Tibial nerve (tissue), 4 donors: ENCODE results near the gene RALY.

Experiments
- EP300 ChIP-seq, 2 donors: sonication (generic); formaldehyde crosslinking; IDR thresholded peaks; one replicate each; pipeline ENCODE4 v1.6.1; 2017; ENCODE audit warnings: antibody characterized with exemption in 2 of 2, mild to moderate bottlenecking in 1 of 2
- TF ChIP-seq, protein P1 (sequence below), 5 experiments: fragments of 200-600 bp in 3 of 5; fragments of 450-650 bp in 2 of 5; sonication (generic) in 3 of 5; IDR thresholded peaks; one replicate each; pipeline ENCODE4 v1.5.1; 2016 to 2019; ENCODE audit warnings: antibody characterized with exemption in 5 of 5, mild to moderate bottlenecking in 3 of 5, moderate library complexity in 2 of 5

DNA sequence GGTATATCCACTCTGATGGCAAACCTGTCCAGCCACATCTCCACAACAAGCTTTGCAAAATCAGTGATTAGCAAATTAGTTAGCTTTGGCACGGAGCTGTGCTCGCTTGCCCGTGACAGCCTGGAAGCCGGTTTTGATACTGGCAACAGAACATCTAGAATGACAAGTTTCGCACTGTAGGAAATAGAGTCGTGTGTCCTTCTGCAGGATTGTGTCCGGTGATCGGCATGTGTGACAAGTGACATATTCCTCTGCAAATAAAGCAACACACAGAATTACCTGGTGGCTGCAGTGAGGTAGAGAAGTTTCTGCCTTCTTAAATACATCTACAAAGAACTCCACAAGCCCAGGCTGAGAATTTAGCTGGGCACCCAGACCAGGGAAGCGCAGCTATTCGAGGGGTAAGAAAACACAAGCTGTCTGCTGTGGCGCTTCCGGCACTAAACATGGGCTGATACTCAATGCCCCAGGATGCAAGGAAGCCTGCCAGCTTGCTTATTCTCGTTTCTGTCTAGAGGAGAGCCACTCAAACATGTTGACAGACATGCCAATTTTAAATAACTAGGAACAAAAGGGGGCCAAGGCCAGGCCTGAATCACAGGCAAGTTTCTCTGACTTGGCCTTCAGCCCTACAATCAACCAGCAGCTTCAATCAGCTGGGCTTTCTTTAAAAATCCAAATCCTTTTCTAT, 96.1 kb downstream of the RALY start:
- TF ChIP-seq, protein P1, sequence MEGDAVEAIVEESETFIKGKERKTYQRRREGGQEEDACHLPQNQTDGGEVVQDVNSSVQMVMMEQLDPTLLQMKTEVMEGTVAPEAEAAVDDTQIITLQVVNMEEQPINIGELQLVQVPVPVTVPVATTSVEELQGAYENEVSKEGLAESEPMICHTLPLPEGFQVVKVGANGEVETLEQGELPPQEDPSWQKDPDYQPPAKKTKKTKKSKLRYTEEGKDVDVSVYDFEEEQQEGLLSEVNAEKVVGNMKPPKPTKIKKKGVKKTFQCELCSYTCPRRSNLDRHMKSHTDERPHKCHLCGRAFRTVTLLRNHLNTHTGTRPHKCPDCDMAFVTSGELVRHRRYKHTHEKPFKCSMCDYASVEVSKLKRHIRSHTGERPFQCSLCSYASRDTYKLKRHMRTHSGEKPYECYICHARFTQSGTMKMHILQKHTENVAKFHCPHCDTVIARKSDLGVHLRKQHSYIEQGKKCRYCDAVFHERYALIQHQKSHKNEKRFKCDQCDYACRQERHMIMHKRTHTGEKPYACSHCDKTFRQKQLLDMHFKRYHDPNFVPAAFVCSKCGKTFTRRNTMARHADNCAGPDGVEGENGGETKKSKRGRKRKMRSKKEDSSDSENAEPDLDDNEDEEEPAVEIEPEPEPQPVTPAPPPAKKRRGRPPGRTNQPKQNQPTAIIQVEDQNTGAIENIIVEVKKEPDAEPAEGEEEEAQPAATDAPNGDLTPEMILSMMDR (IDR thresholded peaks at IDR 0.05), result no peak
- no peak for TF ChIP-seq EP300 (IDR thresholded peaks at IDR 0.05)
